Ramos (cell line): ENCODE results near the gene TBCD.

Source experiments
- in situ Hi-C: fragments of 300-500 bp; cut with MboI; formaldehyde crosslinking; loops from one replicate; pipeline ENCODE4 v1.14.3; 2022; ENCODE audit warnings: low sequenced_read_pairs; ENCODE audit not compliant: unreplicated experiment

Gene TBCD

GRCh38 chr17:82892899-82893565 lies 141.2 kb downstream of the TBCD start:
- in situ Hi-C loops, result no loop called here

- in situ Hi-C loops, result no loop called here
Observed at GRCh38 chr17:82893779-82894178, 141.9 kb downstream of the TBCD start.

- in situ Hi-C loops, result no loop called here
Observed at GRCh38 chr17:82894389-82894788, 142.5 kb downstream of the TBCD start.

- in situ Hi-C loops, result no loop called here
Observed at GRCh38 chr17:82895087-82895486, 143.2 kb downstream of the TBCD start.

- in situ Hi-C loops, result no loop called here
Observed at GRCh38 chr17:82896071-82897000, 144.5 kb downstream of the TBCD start.

- in situ Hi-C loops, result no loop called here
Observed at GRCh38 chr17:82897514-82898249, 145.8 kb downstream of the TBCD start.

- in situ Hi-C loops, result no loop called here
Observed at GRCh38 chr17:82898976-82899514, 147.2 kb downstream of the TBCD start.

- in situ Hi-C loops, result no loop called here
Observed at GRCh38 chr17:82899941-82900340, 148.1 kb downstream of the TBCD start.

GRCh38 chr17:82900741-82901140 lies 148.9 kb downstream of the TBCD start:
- in situ Hi-C loops, result no loop called here

GRCh38 chr17:82901356-82901755 lies 149.5 kb downstream of the TBCD start:
- in situ Hi-C loops, result no loop called here

- in situ Hi-C loops, result no loop called here
Observed at GRCh38 chr17:82901856-82902255, 150.0 kb downstream of the TBCD start.

- in situ Hi-C loops, result no loop called here
Observed at GRCh38 chr17:82902972-82903874, 151.4 kb downstream of the TBCD start.

- in situ Hi-C loops, result no loop called here
Observed at GRCh38 chr17:82905130-82905529, 153.3 kb downstream of the TBCD start.

- in situ Hi-C loops, result no loop called here
Observed at GRCh38 chr17:82907797-82908542, 156.1 kb downstream of the TBCD start.

GRCh38 chr17:82908543-82909160 lies 156.8 kb downstream of the TBCD start:
- in situ Hi-C loops, result no loop called here

GRCh38 chr17:82909322-82909904 lies 157.5 kb downstream of the TBCD start:
- in situ Hi-C loops, result no loop called here

GRCh38 chr17:82910041-82910481 lies 158.2 kb downstream of the TBCD start:
- in situ Hi-C loops, result loop anchor here (5.0 kb wide), 1 partner anchor 128 kb away; no protein-coding TSS in a partner anchor

- in situ Hi-C loops, result loop anchor here (5.0 kb wide), 1 partner anchor 128 kb away; no protein-coding TSS in a partner anchor
Observed at GRCh38 chr17:82910770-82911169, 158.9 kb downstream of the TBCD start.
